Endothelial cell of umbilical vein (primary cell): ENCODE measurements around the gene SLC43A1. TPM values are rescaled to one million over a fixed set of nuclear protein-coding genes. Genes with fewer than 3 reads are reported as not detected.

ENCODE experiments used
- BruUV-seq: library from RNA; stranded (reverse); fragments of 400-500 nt; replicated peaks from 2 replicates; lab custom pipeline; 2021; lab: Mats Ljungman, UMichigan
- CTCF ChIA-PET: fragments of 300-600, 350-600 bp; sonication (Branson Sonifier 250); formaldehyde crosslinking; loops from one replicate; lab custom pipeline; 2021; ENCODE audit warnings: antibody characterized with exemption, inconsistent platforms; lab: Charles Lee
- POLR2A ChIA-PET: fragments of 300-600, 350-600 bp; sonication (Branson Sonifier 250); formaldehyde crosslinking; loops from one replicate; lab custom pipeline; 2021; ENCODE audit warnings: antibody characterized with exemption, inconsistent platforms; lab: Charles Lee
- DNase-seq: peaks from one replicate; pipeline ENCODE4 v3.0.0-alpha.2; 2011; ENCODE audit warnings: low read depth, low spot score
- FAIRE-seq: peaks from 2 replicates; lab custom pipeline; 2011; peaks lifted over from hg19 to GRCh38; lab: Jason Lieb, UNC
- H2AFZ ChIP-seq: 2 replicates; pipeline ENCODE4 v1.6.0; 2012; ENCODE audit warnings: low read depth, low read length, control low read depth, inconsistent platforms
- H3K27ac ChIP-seq: 2 replicates; pipeline ENCODE4 v1.5.1; 2011; ENCODE audit warnings: low read depth, mild to moderate bottlenecking, control low read depth, low read length, moderate library complexity; ENCODE audit not compliant: insufficient read depth
- H3K27me3 ChIP-seq, 2 experiments: 2 replicates each; pipeline versions ENCODE4 v1.6.0 to v1.6.1; 2011; ENCODE audit warnings: low read length in 2 of 2, mixed read lengths in 1 of 2; ENCODE audit not compliant: control insufficient read depth in 2 of 2, insufficient read depth in 2 of 2
- H3K36me3 ChIP-seq, 2 experiments: 2 replicates in 1 of 2; 3 replicates in 1 of 2; pipeline ENCODE4 v1.5.1; 2011; ENCODE audit warnings: low read length in 2 of 2, mild to moderate bottlenecking in 1 of 2, moderate library complexity in 1 of 2; ENCODE audit not compliant: control insufficient read depth in 2 of 2, insufficient read depth in 2 of 2; ENCODE audit errors: extremely low read depth in 1 of 2
- H3K4me1 ChIP-seq: 3 replicates; pipeline ENCODE4 v1.5.1; 2011; ENCODE audit warnings: mild to moderate bottlenecking, low read length; ENCODE audit not compliant: control insufficient read depth, insufficient read depth; ENCODE audit errors: extremely low read depth
- H3K4me2 ChIP-seq: 2 replicates; pipeline ENCODE4 v1.6.1; 2011; ENCODE audit warnings: low read length, control low read depth, mixed read lengths; ENCODE audit not compliant: insufficient read depth
- H3K4me3 ChIP-seq, 3 experiments: fragments of 200-600 bp in 1 of 3; sonication (generic), shearing (Covaris generic) in 1 of 3; replicated peaks in 1 of 3; 2 replicates each; pipeline ENCODE4 v1.5.1; 2011 to 2016; ENCODE audit warnings: control low read depth in 3 of 3, low read length in 3 of 3, mild to moderate bottlenecking in 2 of 3, inconsistent platforms in 1 of 3, low read depth in 1 of 3, moderate library complexity in 1 of 3; ENCODE audit not compliant: insufficient read depth in 1 of 3
- H3K79me2 ChIP-seq: 2 replicates; pipeline ENCODE4 v1.6.0; 2012; ENCODE audit warnings: low read length, inconsistent platforms; ENCODE audit not compliant: control insufficient read depth, insufficient read depth
- H3K9ac ChIP-seq: replicated peaks from 2 replicates; pipeline ENCODE3; 2011; ENCODE audit warnings: low read length, control low read depth; ENCODE audit not compliant: insufficient read depth; ENCODE audit errors: extremely low read depth
- H3K9me1 ChIP-seq: replicated peaks from 3 replicates; pipeline ENCODE4 v1.6.0; 2011; ENCODE audit warnings: mild to moderate bottlenecking, low read length; ENCODE audit not compliant: control insufficient read depth, insufficient read depth; ENCODE audit errors: extremely low read depth
- H3K9me3 ChIP-seq: replicated peaks from 2 replicates; pipeline ENCODE4 v1.5.1; 2012; ENCODE audit warnings: low read length, inconsistent platforms; ENCODE audit not compliant: control insufficient read depth, insufficient read depth
- H4K20me1 ChIP-seq: replicated peaks from 2 replicates; pipeline ENCODE3; 2011; ENCODE audit warnings: mild to moderate bottlenecking, low read length; ENCODE audit not compliant: control insufficient read depth, insufficient read depth; ENCODE audit errors: extremely low read depth
- EZH2 ChIP-seq: IDR thresholded peaks from 2 replicates; pipeline ENCODE4 v1.6.1; 2012; ENCODE audit warnings: borderline replicate concordance, low read depth, mild to moderate bottlenecking, moderate library complexity, low read length, inconsistent platforms; ENCODE audit not compliant: severe bottlenecking
- FOS ChIP-seq: IDR thresholded peaks from 2 replicates; pipeline ENCODE4 v1.6.1; 2011; ENCODE audit warnings: mild to moderate bottlenecking, low read length, moderate library complexity, borderline replicate concordance; ENCODE audit not compliant: insufficient read depth
- GATA2 ChIP-seq: IDR thresholded peaks from 2 replicates; pipeline ENCODE4 v1.7.0; 2011; ENCODE audit warnings: low read depth, mild to moderate bottlenecking, moderate library complexity, mixed read lengths, low read length; ENCODE audit not compliant: insufficient read length, insufficient read depth
- JUN ChIP-seq: IDR thresholded peaks from 2 replicates; pipeline ENCODE4 v1.6.1; 2011; ENCODE audit warnings: borderline replicate concordance, low read depth; ENCODE audit not compliant: insufficient read length, insufficient read depth
- MAX ChIP-seq: IDR thresholded peaks from 2 replicates; pipeline ENCODE4 v1.6.1; 2011; ENCODE audit not compliant: insufficient read depth, insufficient read length
- POLR2A ChIP-seq: IDR thresholded peaks from 2 replicates; pipeline ENCODE4 v1.6.1; 2012; ENCODE audit warnings: low read depth, mild to moderate bottlenecking, control low read depth, low read length
- POLR2AphosphoS5 ChIP-seq: IDR thresholded peaks from 2 replicates; pipeline ENCODE4 v1.6.1; 2012; ENCODE audit warnings: low read depth, mild to moderate bottlenecking, control low read depth, low read length, moderate library complexity; ENCODE audit not compliant: insufficient read depth
- dilution Hi-C: fragments of 300-500 bp; cut with MboI; formaldehyde crosslinking; loops from one replicate; pipeline ENCODE4 v1.15.0; 2019; ENCODE audit warnings: low sequenced_read_pairs; ENCODE audit not compliant: extremely low pct_ligation_motif_present
- intact Hi-C: fragments of 100-400 bp; cut with micrococcal nuclease; formaldehyde crosslinking; loops from one replicate; pipeline ENCODE4 v1.10.0; 2022
- polyA plus RNA-seq, 4 experiments: library from polyadenylated mRNA; depleted of rRNA in 3 of 4; stranded (reverse) in 3 of 4; unstranded in 1 of 4; fragments of >200 nt; gene quantifications; 2 replicates each; pipeline versions ENCODE4 v1.2.1 to v1.2.3, GENCODE V29; 2011 to 2012; ENCODE audit warnings: missing spikeins in 1 of 4
- total RNA-seq: library from RNA; stranded (reverse); gene quantifications from 2 replicates; pipeline ENCODE4 v1.2.3, GENCODE V29; 2021
- TF ChIP-seq, protein P1 (sequence below), 2 donors: IDR thresholded peaks; 1 replicate in 1 of 2; 2 replicates in 1 of 2; pipeline ENCODE4 v1.5.1; 2011; ENCODE audit warnings: low read length in 2 of 2, mild to moderate bottlenecking in 2 of 2, moderate library complexity in 2 of 2, control low read depth in 1 of 2, inconsistent platforms in 1 of 2, low read depth in 1 of 2; ENCODE audit not compliant: insufficient read depth in 1 of 2; ENCODE audit errors: extremely low read depth in 1 of 2

The SLC43A1 gene
- total and polyA plus RNA-seq, 2 donors (not counting 3 experiments of a cell fraction or from before 2014, with no cell fraction given): 13.7 to 19.5 TPM

DNA sequence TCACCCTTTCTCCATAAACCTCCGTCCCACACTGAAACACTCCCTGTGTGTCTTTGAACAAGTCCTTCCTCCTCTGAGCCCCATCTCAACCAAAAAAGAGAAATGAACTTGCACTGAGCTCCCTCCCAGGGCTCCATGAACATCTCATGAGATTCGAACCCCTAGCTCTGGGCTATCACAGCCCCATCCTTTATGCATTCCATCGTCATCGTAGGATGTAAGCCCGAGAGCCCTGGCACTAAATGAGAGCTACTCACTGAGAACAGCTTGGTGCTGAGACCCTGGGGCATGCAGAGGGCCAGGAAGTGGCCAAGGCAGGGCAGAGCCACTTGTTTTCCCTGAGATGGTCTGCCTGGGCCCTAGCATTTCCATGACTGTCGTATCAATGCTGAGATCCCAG lies 75.7 kb downstream of the SLC43A1 start:
- Histone ChIP-seq H3K79me2 (no peaks in the 10 kb centered on the region), H4K20me1 (no peaks in the 10 kb centered on the region), H3K27ac (no peak overlapping the region), H3K4me2 (no peak overlapping the region), H3K27me3 (no peaks in the 10 kb centered on the region), H3K4me3 (no peak overlapping the region), H2AFZ (no peak overlapping the region), H3K9me3 (no peaks in the 10 kb centered on the region), H3K36me3 (no peaks in the 10 kb centered on the region), H3K4me1 (no peaks in the 10 kb centered on the region), H3K9ac (no peak overlapping the region), H3K9me1 (no peaks in the 10 kb centered on the region)
- no peak for TF ChIP-seq MAX
- no peak for TF ChIP-seq GATA2
- TF ChIP-seq, protein P1, sequence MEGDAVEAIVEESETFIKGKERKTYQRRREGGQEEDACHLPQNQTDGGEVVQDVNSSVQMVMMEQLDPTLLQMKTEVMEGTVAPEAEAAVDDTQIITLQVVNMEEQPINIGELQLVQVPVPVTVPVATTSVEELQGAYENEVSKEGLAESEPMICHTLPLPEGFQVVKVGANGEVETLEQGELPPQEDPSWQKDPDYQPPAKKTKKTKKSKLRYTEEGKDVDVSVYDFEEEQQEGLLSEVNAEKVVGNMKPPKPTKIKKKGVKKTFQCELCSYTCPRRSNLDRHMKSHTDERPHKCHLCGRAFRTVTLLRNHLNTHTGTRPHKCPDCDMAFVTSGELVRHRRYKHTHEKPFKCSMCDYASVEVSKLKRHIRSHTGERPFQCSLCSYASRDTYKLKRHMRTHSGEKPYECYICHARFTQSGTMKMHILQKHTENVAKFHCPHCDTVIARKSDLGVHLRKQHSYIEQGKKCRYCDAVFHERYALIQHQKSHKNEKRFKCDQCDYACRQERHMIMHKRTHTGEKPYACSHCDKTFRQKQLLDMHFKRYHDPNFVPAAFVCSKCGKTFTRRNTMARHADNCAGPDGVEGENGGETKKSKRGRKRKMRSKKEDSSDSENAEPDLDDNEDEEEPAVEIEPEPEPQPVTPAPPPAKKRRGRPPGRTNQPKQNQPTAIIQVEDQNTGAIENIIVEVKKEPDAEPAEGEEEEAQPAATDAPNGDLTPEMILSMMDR (IDR thresholded peaks at IDR 0.05; ENCODE audit: extremely low read depth in 1 of 2, insufficient read depth in 1 of 2, low read depth in 1 of 2, low read length in 2 of 2): no peak
- no peak for TF ChIP-seq POLR2AphosphoS5
- no peak for TF ChIP-seq JUN
- TF ChIP-seq EZH2: no peak
- no peak for TF ChIP-seq POLR2A
- TF ChIP-seq FOS: no peak
- no TSS peak for BruUV-seq
- intact Hi-C loops: no loop called here
- ChIA-PET CTCF (interaction anchor here (1.0 to 1.2 kb wide), 3 partner anchors 9 to 53 kb away, joined by 3 to 5 read pairs (median 3); no protein-coding TSS in a partner anchor), POLR2A (no interaction called here)
- DNase-seq (no peak), FAIRE-seq (no peak)
- dilution Hi-C loops: no loop called here
